Esophagus muscularis mucosa (tissue), 4 donors: Measurements from ENCODE around the gene EGLN2. TPM values are rescaled to one million over a fixed set of nuclear protein-coding genes. Genes with fewer than 3 reads are reported as not detected.
"Not testable (repeated sequence)": the region's sequence is repeated elsewhere in the genome, so short reads cannot be mapped to it uniquely, and the experiment has no call there.

Source experiments
- DNase-seq: peaks from one replicate; pipeline ENCODE4 v3.0.0-alpha.2; 2017; ENCODE audit errors: extremely low spot score
- H3K27ac ChIP-seq, 4 donors: fragments of 200-600 bp; sonication (generic); replicated peaks in 1 of 4; 1 replicate in 3 of 4; 2 replicates in 1 of 4; pipeline ENCODE4 v1.5.1; 2016 to 2019; ENCODE audit warnings: mild to moderate bottlenecking in 1 of 4
- H3K27me3 ChIP-seq, 4 donors: fragments of 200-600 bp; sonication (generic); one replicate each; pipeline versions ENCODE4 v1.5.1 to v1.6.0; 2016 to 2019
- H3K36me3 ChIP-seq, 4 donors: fragments of 200-600 bp; sonication (generic); one replicate each; pipeline ENCODE4 v1.5.1; 2016 to 2019
- H3K4me1 ChIP-seq, 4 donors: fragments of 200-600 bp; sonication (generic); one replicate each; pipeline ENCODE4 v1.5.1; 2016 to 2019
- H3K4me3 ChIP-seq, 4 donors: fragments of 200-600 bp; sonication (generic); 1 replicate in 2 of 4; 2 replicates in 2 of 4; pipeline ENCODE4 v1.5.1; 2016 to 2019; ENCODE audit warnings: mild to moderate bottlenecking in 4 of 4, moderate library complexity in 1 of 4
- H3K9me3 ChIP-seq, 4 donors: fragments of 200-600 bp; sonication (generic); 1 replicate in 3 of 4; 2 replicates in 1 of 4; pipeline ENCODE4 v1.5.1; 2016 to 2019
- EP300 ChIP-seq: sonication (generic); formaldehyde crosslinking; IDR thresholded peaks from one replicate; pipeline ENCODE4 v1.6.1; 2017; ENCODE audit warnings: antibody characterized with exemption
- POLR2A ChIP-seq: fragments of 450-650 bp; IDR thresholded peaks from one replicate; pipeline ENCODE4 v1.6.1; 2017; ENCODE audit warnings: antibody characterized with exemption, moderate library complexity, mild to moderate bottlenecking, low read depth
- POLR2AphosphoS5 ChIP-seq, 2 donors: sonication (generic); formaldehyde crosslinking; IDR thresholded peaks; one replicate each; pipeline ENCODE4 v1.6.1; 2017; ENCODE audit warnings: antibody characterized with exemption in 2 of 2
- WGBS: methylation state at CpG from one replicate; pipeline ENCODE4 v1.1.5; 2018; 5-methylcytosine and 5-hydroxymethylcytosine counted together
- intact Hi-C: fragments of 100-400 bp; cut with DNase I; formaldehyde crosslinking; loops from one replicate; pipeline ENCODE4 v1.15.1; 2023
- total RNA-seq, 4 donors: library from RNA; depleted of rRNA; stranded (reverse); fragments of >200 nt; gene quantifications; one replicate each; pipeline versions ENCODE4 v1.1.0 to v1.2.1, GENCODE V29; 2016
- TF ChIP-seq, protein P1 (sequence below), 3 experiments: fragments of 200-600 bp in 2 of 3; fragments of 450-650 bp in 1 of 3; sonication (generic) in 2 of 3; IDR thresholded peaks; one replicate each; pipeline ENCODE4 v1.5.1; 2017 to 2019; ENCODE audit warnings: antibody characterized with exemption in 3 of 3, mild to moderate bottlenecking in 2 of 3, moderate library complexity in 1 of 3

EGLN2 gene
- total RNA-seq, 4 donors from 2014 or later = 93.1 to 131 (median 101) TPM

DNA sequence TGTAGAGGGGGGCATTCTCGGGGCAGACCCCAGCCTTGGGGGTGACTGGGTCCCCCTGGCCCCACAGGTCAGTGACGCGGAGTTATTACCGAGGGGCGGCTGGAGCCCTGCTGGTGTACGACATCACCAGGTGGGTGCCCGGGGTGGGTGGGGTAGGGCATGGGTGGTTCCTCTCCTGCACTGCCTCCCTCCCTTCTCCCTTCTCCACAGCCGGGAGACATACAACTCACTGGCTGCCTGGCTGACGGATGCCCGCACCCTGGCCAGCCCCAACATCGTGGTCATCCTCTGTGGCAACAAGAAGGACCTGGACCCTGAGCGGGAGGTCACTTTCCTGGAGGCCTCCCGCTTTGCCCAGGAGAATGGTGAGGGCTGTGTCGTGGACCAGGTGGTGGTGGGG lies 15.3 kb upstream of the EGLN2 start:
- H3K4me1 ChIP-seq = peaks cover 5 to 8% (median 6%) of the 10 kb centered on the region in 4 donors

DNA sequence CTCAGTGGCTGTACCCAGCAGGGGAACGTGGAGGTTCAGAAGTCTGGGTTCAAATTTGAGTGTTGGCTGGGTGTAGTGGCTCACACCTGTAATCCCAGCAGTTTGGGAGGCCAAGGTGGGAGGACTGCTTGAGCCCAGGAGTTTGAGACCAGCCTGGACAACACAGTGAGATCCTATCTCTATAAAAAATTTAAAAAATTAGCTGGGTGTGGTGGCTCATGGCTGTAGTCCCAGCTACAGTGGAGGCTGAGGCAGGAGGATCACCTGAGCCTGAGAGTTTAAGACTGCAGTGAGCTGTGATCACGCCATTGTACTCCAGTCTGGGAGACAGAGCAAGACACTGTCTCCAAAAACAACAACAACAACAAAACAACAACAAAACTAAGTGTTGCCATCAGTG lies 14.8 kb upstream of the EGLN2 start:
- WGBS = 86% methylated on average over 2 of the region's 2 CpGs
- H3K36me3 ChIP-seq = peaks cover 11 to 56% (median 29%) of the 10 kb centered on the region in 4 donors
- H3K27me3 ChIP-seq, DNase-seq, intact Hi-C loops, H3K27ac ChIP-seq, H3K9me3 ChIP-seq, H3K4me3 ChIP-seq, H3K4me1 ChIP-seq: not testable (repeated sequence)

More for the DNA sequence above, 15.3 kb upstream of the EGLN2 start:
- H3K9me3 ChIP-seq = no peaks in the 10 kb centered on the region
- no peak overlapping the region for H3K4me3 ChIP-seq
- WGBS = 92% methylated on average over 7 of the region's 14 CpGs
- peaks cover 11 to 51% (median 29%) of the 10 kb centered on the region in 4 donors for H3K36me3 ChIP-seq
- intact Hi-C loops = no loop called here
- H3K27me3 ChIP-seq = no peaks in the 10 kb centered on the region
- no peak overlapping the region for H3K27ac ChIP-seq
- no peak for TF ChIP-seq EP300
- TF ChIP-seq POLR2AphosphoS5 (IDR thresholded peaks at IDR 0.05) = no peak
- TF ChIP-seq, protein P1, sequence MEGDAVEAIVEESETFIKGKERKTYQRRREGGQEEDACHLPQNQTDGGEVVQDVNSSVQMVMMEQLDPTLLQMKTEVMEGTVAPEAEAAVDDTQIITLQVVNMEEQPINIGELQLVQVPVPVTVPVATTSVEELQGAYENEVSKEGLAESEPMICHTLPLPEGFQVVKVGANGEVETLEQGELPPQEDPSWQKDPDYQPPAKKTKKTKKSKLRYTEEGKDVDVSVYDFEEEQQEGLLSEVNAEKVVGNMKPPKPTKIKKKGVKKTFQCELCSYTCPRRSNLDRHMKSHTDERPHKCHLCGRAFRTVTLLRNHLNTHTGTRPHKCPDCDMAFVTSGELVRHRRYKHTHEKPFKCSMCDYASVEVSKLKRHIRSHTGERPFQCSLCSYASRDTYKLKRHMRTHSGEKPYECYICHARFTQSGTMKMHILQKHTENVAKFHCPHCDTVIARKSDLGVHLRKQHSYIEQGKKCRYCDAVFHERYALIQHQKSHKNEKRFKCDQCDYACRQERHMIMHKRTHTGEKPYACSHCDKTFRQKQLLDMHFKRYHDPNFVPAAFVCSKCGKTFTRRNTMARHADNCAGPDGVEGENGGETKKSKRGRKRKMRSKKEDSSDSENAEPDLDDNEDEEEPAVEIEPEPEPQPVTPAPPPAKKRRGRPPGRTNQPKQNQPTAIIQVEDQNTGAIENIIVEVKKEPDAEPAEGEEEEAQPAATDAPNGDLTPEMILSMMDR (IDR thresholded peaks at IDR 0.05) = no peak
- no peak for TF ChIP-seq POLR2A
- no peak for DNase-seq

DNA sequence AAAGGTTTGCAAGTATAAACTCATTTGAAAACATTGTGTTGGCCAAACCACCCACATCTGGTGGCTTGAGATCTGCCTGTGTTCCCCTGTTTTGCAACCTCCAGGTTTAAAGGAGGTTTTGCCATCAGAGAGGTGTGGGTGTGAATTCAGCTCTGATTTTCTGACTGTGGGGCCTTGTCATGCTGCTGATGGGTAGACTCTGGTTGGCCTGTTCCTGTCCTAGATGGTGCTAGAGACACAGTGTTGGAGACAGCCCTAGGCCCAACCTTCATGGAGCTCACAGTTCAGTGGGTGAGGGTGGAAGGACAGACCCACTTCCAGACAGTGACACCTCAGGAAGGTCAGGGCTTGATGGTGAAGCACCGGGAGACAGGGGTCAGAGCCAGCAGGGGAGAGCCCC lies 13.5 kb upstream of the EGLN2 start:
- TF ChIP-seq POLR2AphosphoS5 (IDR thresholded peaks at IDR 0.05) (no peak), POLR2A (no peak), EP300 (no peak)
- TF ChIP-seq, protein P1 (IDR thresholded peaks at IDR 0.05) = no peak
- no peaks in the 10 kb centered on the region for H3K4me1 ChIP-seq
- no peak overlapping the region for H3K4me3 ChIP-seq
- H3K27ac ChIP-seq = no peak overlapping the region
- no peak for DNase-seq
- no peaks in the 10 kb centered on the region for H3K27me3 ChIP-seq
- intact Hi-C loops = no loop called here
- no peaks in the 10 kb centered on the region for H3K9me3 ChIP-seq
- WGBS = 74% methylated on average over 1 of the region's 1 CpG
- H3K36me3 ChIP-seq = peaks cover 11 to 65% (median 33%) of the 10 kb centered on the region in 4 donors

DNA sequence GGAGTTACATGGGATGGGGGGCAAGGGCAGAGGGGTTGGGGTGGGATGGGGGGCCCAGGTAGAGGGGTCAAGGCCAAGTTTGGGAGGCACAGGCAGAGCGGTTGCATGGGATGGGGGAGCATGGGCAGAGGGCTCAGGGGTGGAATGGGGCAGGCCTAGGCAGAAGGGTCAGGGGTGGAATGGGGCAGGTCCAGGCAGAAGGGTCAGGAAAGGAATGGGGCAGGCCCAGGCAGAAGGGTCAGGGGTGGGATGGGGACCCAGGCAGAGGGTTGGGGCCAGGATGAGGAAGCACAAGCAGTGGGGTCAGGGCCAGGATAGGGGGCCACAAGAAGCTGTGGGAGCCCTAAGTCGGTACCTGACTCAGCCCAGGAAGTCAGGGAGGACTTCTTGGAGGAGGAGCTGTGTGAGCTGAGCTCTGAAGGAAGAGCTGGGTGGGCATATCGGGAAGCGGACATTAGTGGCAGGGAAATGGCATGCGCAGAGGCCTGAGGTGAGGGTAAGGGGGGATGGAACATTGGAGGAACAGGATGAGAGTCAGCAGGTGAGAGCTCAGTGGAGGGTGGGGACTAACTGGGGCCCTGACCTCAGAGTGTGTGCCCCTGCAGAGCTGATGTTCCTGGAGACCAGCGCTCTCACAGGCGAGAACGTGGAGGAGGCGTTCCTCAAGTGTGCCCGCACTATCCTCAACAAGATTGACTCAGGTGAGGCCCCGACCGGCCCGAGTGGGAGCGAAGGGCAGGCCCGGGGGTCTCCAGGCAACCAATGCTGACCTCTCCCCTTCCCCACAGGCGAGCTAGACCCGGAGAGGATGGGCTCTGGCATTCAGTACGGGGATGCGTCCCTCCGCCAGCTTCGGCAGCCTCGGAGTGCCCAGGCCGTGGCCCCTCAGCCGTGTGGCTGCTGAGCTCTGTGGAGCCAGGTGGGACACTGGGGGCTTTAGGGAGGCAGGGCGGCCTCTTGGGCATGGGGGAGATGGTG lies 12.6 kb upstream of the EGLN2 start:
- intact Hi-C loops = no loop called here
- H3K36me3 ChIP-seq = peaks cover 11 to 73% (median 35%) of the 10 kb centered on the region in 4 donors
- WGBS = 90% methylated on average over 24 of the region's 25 CpGs

DNA sequence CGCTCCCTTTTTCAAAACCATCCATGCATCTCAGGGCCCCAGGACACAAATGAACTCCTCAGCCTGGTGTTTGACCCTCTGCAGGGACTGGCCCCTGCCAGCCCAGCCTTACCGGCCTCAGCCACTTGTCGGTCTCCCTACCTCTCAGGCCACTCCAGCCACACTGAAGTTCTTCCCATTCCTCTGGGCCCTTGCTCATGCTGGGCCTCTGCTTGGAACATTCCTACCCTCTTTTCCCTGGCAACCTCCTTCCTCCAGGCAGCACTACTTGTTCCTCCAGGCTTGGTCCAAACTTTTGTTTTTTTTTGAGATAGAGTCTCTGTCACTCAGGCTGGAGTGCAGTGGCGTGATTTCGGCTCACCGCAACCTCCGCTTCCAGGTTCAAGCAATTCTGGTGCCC lies 7.6 kb upstream of the EGLN2 start:
- Histone ChIP-seq H3K9me3 (no peaks in the 10 kb centered on the region), H3K4me3 (no peak overlapping the region), H3K4me1 (no peaks in the 10 kb centered on the region), H3K27me3 (no peaks in the 10 kb centered on the region), H3K27ac (no peak overlapping the region), H3K36me3 (peaks cover 0 to 65% (median 34%) of the 10 kb centered on the region in 4 donors)
- DNase-seq = no peak
- intact Hi-C loops = no loop called here
- WGBS = 80% methylated on average over 7 of the region's 7 CpGs
- TF ChIP-seq POLR2AphosphoS5 (IDR thresholded peaks at IDR 0.05) (no peak), POLR2A (no peak), EP300 (no peak)
- TF ChIP-seq, protein P1 (IDR thresholded peaks at IDR 0.05) = no peak

More for the DNA sequence above, 12.6 kb upstream of the EGLN2 start:
- H3K27ac ChIP-seq = no peak overlapping the region
- no peak overlapping the region for H3K4me3 ChIP-seq
- TF ChIP-seq EP300 (no peak), POLR2AphosphoS5 (IDR thresholded peaks at IDR 0.05) (no peak), POLR2A (no peak)
- TF ChIP-seq, protein P1 (IDR thresholded peaks at IDR 0.05) = no peak
- no peaks in the 10 kb centered on the region for H3K4me1 ChIP-seq
- no peaks in the 10 kb centered on the region for H3K9me3 ChIP-seq
- DNase-seq = no peak
- H3K27me3 ChIP-seq = no peaks in the 10 kb centered on the region
